HepG2 (cell line): ENCODE data around the gene SYCE1L. TPM values are rescaled to one million over a fixed set of nuclear protein-coding genes. Genes with fewer than 3 reads are reported as not detected.

Experiments
- ATAC-seq: fragments of 200-7000 bp; cut with Tn5 transposase; 3 replicates; pipeline ENCODE4 v1.9.1; 2020; ENCODE audit warnings: mild to moderate bottlenecking, moderate library complexity
- BruUV-seq: library from RNA; stranded (reverse); fragments of 400-500 nt; replicated peaks from 2 replicates; lab custom pipeline; 2021; lab: Mats Ljungman, UMichigan
- CTCF ChIA-PET: fragments of 300-600 bp; formaldehyde crosslinking; extraction: SDS; loops from one replicate; lab custom pipeline; 2021; ENCODE audit warnings: low total read pairs, inconsistent platforms, low intra/inter-chr PET ratio; lab: Yijun Ruan, JAX
- POLR2A ChIA-PET: fragments of 350-600 bp; sonication (Branson Sonifier 250); formaldehyde crosslinking; loops from one replicate; lab custom pipeline; 2020; ENCODE audit warnings: antibody characterized with exemption, inconsistent platforms; lab: Yijun Ruan, JAX
- DNase-seq: peaks from one replicate; pipeline ENCODE4 v3.0.0-alpha.2; 2015; ENCODE audit warnings: low spot score
- FAIRE-seq: peaks from 3 replicates; lab custom pipeline; 2011; peaks lifted over from hg19 to GRCh38; lab: Jason Lieb, UNC
- H2AFZ ChIP-seq: one replicate; pipeline ENCODE4 v1.6.1; 2011; ENCODE audit warnings: low read length, inconsistent platforms
- H3K27ac ChIP-seq: fragments of 300-600 bp; 3 replicates; pipeline ENCODE4 v1.8.0; 2011; ENCODE audit warnings: mixed run types, mild to moderate bottlenecking, mixed read lengths, low read length, inconsistent platforms; ENCODE audit not compliant: insufficient read depth; ENCODE audit errors: extremely low read length
- H3K27me3 ChIP-seq, 2 experiments: fragments of 200-600 bp in 1 of 2; 2 replicates in 1 of 2; 3 replicates in 1 of 2; pipeline versions ENCODE4 v1.6.0 to v1.8.0; 2011; ENCODE audit warnings: low read length in 2 of 2, mild to moderate bottlenecking in 2 of 2, moderate library complexity in 2 of 2, inconsistent platforms in 1 of 2; ENCODE audit not compliant: insufficient read depth in 2 of 2, control insufficient read depth in 1 of 2
- H3K36me3 ChIP-seq, 2 experiments: fragments of 200-600 bp in 1 of 2; replicated peaks in 1 of 2; 2 replicates in 1 of 2; 3 replicates in 1 of 2; pipeline versions ENCODE4 v1.5.1 to v1.8.0; 2011; ENCODE audit warnings: low read length in 2 of 2, inconsistent platforms in 1 of 2; ENCODE audit not compliant: insufficient read depth in 2 of 2, control insufficient read depth in 1 of 2
- H3K4me1 ChIP-seq: 2 replicates; pipeline ENCODE4 v1.5.1; 2012; ENCODE audit warnings: low read length, inconsistent platforms; ENCODE audit not compliant: insufficient read depth
- H3K4me2 ChIP-seq: 2 replicates; pipeline ENCODE4 v1.6.0; 2011; ENCODE audit warnings: low read depth, low read length, inconsistent platforms
- H3K4me3 ChIP-seq, 3 experiments: fragments of 200-600 bp in 1 of 3; sonication (generic), shearing (Covaris generic) in 1 of 3; replicated peaks in 1 of 3; 2 replicates each; pipeline ENCODE4 v1.5.1; 2011 to 2016; ENCODE audit warnings: low read length in 3 of 3, inconsistent platforms in 2 of 3, low read depth in 2 of 3, mild to moderate bottlenecking in 2 of 3, control low read depth in 1 of 3, mixed read lengths in 1 of 3; ENCODE audit not compliant: insufficient read depth in 1 of 3
- H3K79me2 ChIP-seq: one replicate; pipeline ENCODE4 v1.6.1; 2011; ENCODE audit warnings: low read length, inconsistent platforms; ENCODE audit not compliant: insufficient read depth
- H3K9ac ChIP-seq: 2 replicates; pipeline ENCODE4 v1.6.0; 2011; ENCODE audit warnings: mild to moderate bottlenecking, low read depth, low read length, inconsistent platforms; ENCODE audit not compliant: insufficient read depth
- H3K9me3 ChIP-seq: 2 replicates; pipeline ENCODE4 v1.5.1; 2012; ENCODE audit warnings: mild to moderate bottlenecking, low read length
- H4K20me1 ChIP-seq: 2 replicates; pipeline ENCODE4 v1.6.0; 2011; ENCODE audit warnings: inconsistent platforms, mild to moderate bottlenecking, low read length, moderate library complexity; ENCODE audit not compliant: insufficient read depth
- ATF1 ChIP-seq: IDR thresholded peaks from 2 replicates; pipeline ENCODE4 v1.6.1; 2016; ENCODE audit warnings: mild to moderate bottlenecking, control low read depth
- HNRNPL ChIP-seq: fragments of 200-400 bp; formaldehyde crosslinking; IDR thresholded peaks from 2 replicates; pipeline ENCODE4 v1.6.1; 2017; ENCODE audit warnings: mild to moderate bottlenecking, low read depth, low read length
- NR2C2 ChIP-seq: sonication (generic); formaldehyde crosslinking; IDR thresholded peaks from 2 replicates; pipeline ENCODE4 v1.4.0; 2020; ENCODE audit warnings: missing genetic modification reagents, mild to moderate bottlenecking, moderate library complexity, borderline replicate concordance
- SOX6 ChIP-seq, 2 experiments: fragments of 450-650 bp in 1 of 2; sonication (generic) in 1 of 2; formaldehyde crosslinking in 1 of 2; IDR thresholded peaks; 2 replicates each; pipeline versions ENCODE4 v1.4.0 to v1.6.1; 2017 to 2020; ENCODE audit warnings: antibody characterized with exemption in 1 of 2, mild to moderate bottlenecking in 1 of 2, missing genetic modification reagents in 1 of 2
- SP1 ChIP-seq, 2 experiments: fragments of 450-650 bp in 1 of 2; sonication (generic) in 1 of 2; formaldehyde crosslinking in 1 of 2; IDR thresholded peaks; 2 replicates each; pipeline versions ENCODE4 v1.4.0 to v1.6.1; 2016 to 2020; ENCODE audit warnings: missing genetic modification reagents in 1 of 2
- ZMYM4 ChIP-seq: sonication (generic); formaldehyde crosslinking; IDR thresholded peaks from 2 replicates; pipeline ENCODE4 v1.8.1; 2023; ENCODE audit warnings: mild to moderate bottlenecking, missing genetic modification reagents
- ZNF138 ChIP-seq: sonication (generic); formaldehyde crosslinking; IDR thresholded peaks from 2 replicates; pipeline ENCODE4 v1.5.0; 2020; ENCODE audit warnings: mild to moderate bottlenecking, low read depth, missing genetic modification reagents
- WGBS: methylation state at CpG from one replicate; pipeline ENCODE4 v1.1.6; 2017; ENCODE audit warnings: low lambda C conversion rate; 5-methylcytosine and 5-hydroxymethylcytosine counted together
- in situ Hi-C: cut with HindIII; loops from 2 replicates; pipeline ENCODE4 v1.10.0; 2017; ENCODE audit warnings: low pct_unique_long_range_greater_than_20kb; ENCODE audit not compliant: extremely low pct_ligation_motif_present
- intact Hi-C: fragments of 100-400 bp; cut with micrococcal nuclease; formaldehyde crosslinking; loops from one replicate; pipeline ENCODE4 v1.10.0; 2022; ENCODE audit not compliant: unreplicated experiment
- polyA plus RNA-seq, 8 experiments: library from polyadenylated mRNA; depleted of rRNA in 3 of 8; stranded (reverse) in 7 of 8; unstranded in 1 of 8; fragments of >200 nt; fragmentation: Illumina TruSeq in 4 of 8; extraction: Trizol in 4 of 8; gene quantifications; 2 replicates each; pipeline versions ENCODE4 v1.2.1 to v1.2.3, GENCODE V29; 2011 to 2016; ENCODE audit warnings: low read depth in 4 of 8, missing spikeins in 1 of 8, mixed read lengths in 1 of 8; ENCODE audit not compliant: insufficient read depth in 1 of 8
- total RNA-seq, 5 experiments: library from RNA; depleted of rRNA; stranded (reverse); fragments of >200 nt; fragmentation: Illumina TruSeq; extraction: Trizol; gene quantifications; 2 replicates each; pipeline ENCODE4 v1.2.3, GENCODE V29; 2016; ENCODE audit warnings: low read depth in 1 of 5
- TF ChIP-seq, protein P1 (sequence below): sonication (generic); formaldehyde crosslinking; IDR thresholded peaks from 2 replicates; pipeline ENCODE4 v1.4.0; 2020; ENCODE audit warnings: missing genetic modification reagents
- TF ChIP-seq, protein P2 (sequence below): sonication (generic); formaldehyde crosslinking; IDR thresholded peaks from 2 replicates; pipeline ENCODE4 v1.5.1; 2020; ENCODE audit warnings: mild to moderate bottlenecking, missing genetic modification reagents, borderline replicate concordance
- TF ChIP-seq, protein P3 (sequence below): IDR thresholded peaks from 2 replicates; pipeline ENCODE4 v1.6.1; 2016; ENCODE audit warnings: missing genetic modification reagents, missing compliant biosample characterization
- TF ChIP-seq, protein P4 (sequence below): fragments of 450-650 bp; IDR thresholded peaks from 2 replicates; pipeline ENCODE4 v1.6.1; 2017
- TF ChIP-seq, protein P5 (sequence below), 2 experiments: sonication (generic) in 1 of 2; formaldehyde crosslinking in 1 of 2; IDR thresholded peaks; 2 replicates each; pipeline versions ENCODE4 v1.4.0 to v1.6.1; 2016 to 2020; ENCODE audit warnings: borderline replicate concordance in 1 of 2, low read depth in 1 of 2, mild to moderate bottlenecking in 1 of 2, missing genetic modification reagents in 1 of 2

SYCE1L gene
- total and polyA plus RNA-seq, 2 of the 13 experiments (the other 11 are each of a cell fraction or from before 2014, with no cell fraction given): 0.22 TPM; not detected in 1

DNA sequence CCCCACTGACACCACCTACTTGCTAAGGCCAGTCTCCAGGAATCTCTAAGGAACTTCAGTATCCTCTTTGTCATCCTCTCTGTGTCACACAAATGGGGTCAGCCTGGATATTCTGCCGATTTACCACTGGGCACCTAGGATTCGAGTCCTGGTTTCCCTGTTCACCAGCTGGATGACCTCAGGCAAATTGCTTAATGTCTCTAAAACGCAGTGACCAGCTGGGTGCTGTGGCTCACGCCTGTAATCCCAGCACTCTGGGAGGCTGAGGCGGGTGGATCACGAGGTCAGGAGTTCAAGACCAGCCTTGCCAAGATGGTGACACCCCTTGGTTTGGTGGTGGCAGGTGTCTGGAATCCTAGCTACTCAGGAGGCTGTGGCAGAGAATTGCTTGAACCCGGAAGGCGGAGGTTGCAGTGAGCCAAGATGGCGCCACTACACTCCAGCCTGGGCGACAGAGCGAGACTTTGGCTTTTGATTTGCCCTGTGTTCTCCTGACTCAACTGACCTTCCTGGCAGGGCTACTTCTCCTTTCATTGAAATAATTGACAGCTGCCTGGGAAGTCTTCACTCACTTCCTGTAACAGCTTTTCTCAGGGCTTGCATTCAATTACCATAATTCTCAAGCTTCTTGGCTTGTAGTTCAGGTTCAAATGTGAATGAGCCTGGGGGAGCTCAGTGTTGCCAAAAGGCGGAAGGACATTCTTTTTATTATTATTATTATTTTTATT lies 15.4 kb downstream of the SYCE1L start (continued):
- TF ChIP-seq, protein P1, sequence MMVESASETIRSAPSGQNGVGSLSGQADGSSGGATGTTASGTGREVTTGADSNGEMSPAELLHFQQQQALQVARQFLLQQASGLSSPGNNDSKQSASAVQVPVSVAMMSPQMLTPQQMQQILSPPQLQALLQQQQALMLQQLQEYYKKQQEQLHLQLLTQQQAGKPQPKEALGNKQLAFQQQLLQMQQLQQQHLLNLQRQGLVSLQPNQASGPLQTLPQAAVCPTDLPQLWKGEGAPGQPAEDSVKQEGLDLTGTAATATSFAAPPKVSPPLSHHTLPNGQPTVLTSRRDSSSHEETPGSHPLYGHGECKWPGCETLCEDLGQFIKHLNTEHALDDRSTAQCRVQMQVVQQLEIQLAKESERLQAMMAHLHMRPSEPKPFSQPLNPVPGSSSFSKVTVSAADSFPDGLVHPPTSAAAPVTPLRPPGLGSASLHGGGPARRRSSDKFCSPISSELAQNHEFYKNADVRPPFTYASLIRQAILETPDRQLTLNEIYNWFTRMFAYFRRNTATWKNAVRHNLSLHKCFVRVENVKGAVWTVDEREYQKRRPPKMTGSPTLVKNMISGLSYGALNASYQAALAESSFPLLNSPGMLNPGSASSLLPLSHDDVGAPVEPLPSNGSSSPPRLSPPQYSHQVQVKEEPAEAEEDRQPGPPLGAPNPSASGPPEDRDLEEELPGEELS: no peak
- no peak for TF ChIP-seq ZNF138 (CRISPR knock-in tag)

DNA sequence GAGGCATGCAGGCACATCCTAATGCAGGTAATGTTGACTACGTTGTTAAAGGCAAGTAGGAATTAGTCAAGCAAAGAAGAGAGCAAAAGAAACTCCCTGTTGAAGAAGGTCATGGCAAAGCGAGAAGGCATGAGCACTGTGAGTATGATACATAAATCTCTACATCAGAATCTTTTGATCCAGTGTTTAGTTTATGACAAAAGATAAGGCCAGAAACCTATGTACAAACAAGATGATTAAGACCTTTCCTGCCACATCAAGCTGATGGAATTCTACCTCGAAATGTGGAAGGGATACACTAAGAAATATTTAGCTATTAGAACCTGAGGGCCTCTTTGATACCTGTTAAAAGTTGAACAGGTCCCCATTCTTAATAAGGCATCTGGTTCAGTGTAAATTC lies 20.2 kb downstream of the SYCE1L start:
- intact Hi-C loops (no loop called here), in situ Hi-C loops (no loop called here)
- no peak overlapping the region for H3K27ac ChIP-seq
- H3K9me3 ChIP-seq: no peaks in the 10 kb centered on the region
- ChIA-PET CTCF (no interaction called here), POLR2A (no interaction called here)
- no peaks in the 10 kb centered on the region for H3K36me3 ChIP-seq
- no peak overlapping the region for H2AFZ ChIP-seq
- ATAC-seq (no peak), DNase-seq (no peak), FAIRE-seq (no peak)
- no peak overlapping the region for H3K9ac ChIP-seq
- no peak overlapping the region for H3K4me2 ChIP-seq
- no peak overlapping the region for H3K4me3 ChIP-seq
- H3K4me1 ChIP-seq: no peaks in the 10 kb centered on the region
- H3K79me2 ChIP-seq: no peaks in the 10 kb centered on the region
- no peaks in the 10 kb centered on the region for H3K27me3 ChIP-seq
- no TSS peak for BruUV-seq
- H4K20me1 ChIP-seq: no peaks in the 10 kb centered on the region
- 6% methylated on average over 3 of the region's 3 CpGs for WGBS
- TF ChIP-seq, protein P2, sequence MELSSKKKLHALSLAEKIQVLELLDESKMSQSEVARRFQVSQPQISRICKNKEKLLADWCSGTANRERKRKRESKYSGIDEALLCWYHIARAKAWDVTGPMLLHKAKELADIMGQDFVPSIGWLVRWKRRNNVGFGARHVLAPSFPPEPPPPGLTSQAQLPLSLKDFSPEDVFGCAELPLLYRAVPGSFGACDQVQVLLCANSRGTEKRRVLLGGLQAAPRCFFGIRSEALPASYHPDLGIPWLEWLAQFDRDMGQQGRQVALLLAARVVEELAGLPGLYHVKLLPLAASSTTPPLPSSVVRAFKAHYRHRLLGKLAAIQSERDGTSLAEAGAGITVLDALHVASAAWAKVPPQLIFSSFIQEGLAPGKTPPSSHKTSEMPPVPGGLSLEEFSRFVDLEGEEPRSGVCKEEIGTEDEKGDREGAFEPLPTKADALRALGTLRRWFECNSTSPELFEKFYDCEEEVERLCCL: no peak
- TF ChIP-seq ZMYM4 (CRISPR knock-in tag): no peak
- no peak for TF ChIP-seq NR2C2
- TF ChIP-seq ATF1: no peak
- no peak for TF ChIP-seq SOX6 (IDR thresholded peaks at IDR 0.05)
- TF ChIP-seq SOX6 (CRISPR knock-in tag; IDR thresholded peaks at IDR 0.05): no peak
- TF ChIP-seq, protein P3, sequence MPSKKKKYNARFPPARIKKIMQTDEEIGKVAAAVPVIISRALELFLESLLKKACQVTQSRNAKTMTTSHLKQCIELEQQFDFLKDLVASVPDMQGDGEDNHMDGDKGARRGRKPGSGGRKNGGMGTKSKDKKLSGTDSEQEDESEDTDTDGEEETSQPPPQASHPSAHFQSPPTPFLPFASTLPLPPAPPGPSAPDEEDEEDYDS: no peak
- TF ChIP-seq, protein P4, sequence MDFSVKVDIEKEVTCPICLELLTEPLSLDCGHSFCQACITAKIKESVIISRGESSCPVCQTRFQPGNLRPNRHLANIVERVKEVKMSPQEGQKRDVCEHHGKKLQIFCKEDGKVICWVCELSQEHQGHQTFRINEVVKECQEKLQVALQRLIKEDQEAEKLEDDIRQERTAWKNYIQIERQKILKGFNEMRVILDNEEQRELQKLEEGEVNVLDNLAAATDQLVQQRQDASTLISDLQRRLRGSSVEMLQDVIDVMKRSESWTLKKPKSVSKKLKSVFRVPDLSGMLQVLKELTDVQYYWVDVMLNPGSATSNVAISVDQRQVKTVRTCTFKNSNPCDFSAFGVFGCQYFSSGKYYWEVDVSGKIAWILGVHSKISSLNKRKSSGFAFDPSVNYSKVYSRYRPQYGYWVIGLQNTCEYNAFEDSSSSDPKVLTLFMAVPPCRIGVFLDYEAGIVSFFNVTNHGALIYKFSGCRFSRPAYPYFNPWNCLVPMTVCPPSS: no peak
- no peak for TF ChIP-seq HNRNPL
- TF ChIP-seq, protein P5, sequence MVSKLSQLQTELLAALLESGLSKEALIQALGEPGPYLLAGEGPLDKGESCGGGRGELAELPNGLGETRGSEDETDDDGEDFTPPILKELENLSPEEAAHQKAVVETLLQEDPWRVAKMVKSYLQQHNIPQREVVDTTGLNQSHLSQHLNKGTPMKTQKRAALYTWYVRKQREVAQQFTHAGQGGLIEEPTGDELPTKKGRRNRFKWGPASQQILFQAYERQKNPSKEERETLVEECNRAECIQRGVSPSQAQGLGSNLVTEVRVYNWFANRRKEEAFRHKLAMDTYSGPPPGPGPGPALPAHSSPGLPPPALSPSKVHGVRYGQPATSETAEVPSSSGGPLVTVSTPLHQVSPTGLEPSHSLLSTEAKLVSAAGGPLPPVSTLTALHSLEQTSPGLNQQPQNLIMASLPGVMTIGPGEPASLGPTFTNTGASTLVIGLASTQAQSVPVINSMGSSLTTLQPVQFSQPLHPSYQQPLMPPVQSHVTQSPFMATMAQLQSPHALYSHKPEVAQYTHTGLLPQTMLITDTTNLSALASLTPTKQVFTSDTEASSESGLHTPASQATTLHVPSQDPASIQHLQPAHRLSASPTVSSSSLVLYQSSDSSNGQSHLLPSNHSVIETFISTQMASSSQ (IDR thresholded peaks at IDR 0.05; ENCODE audit: low read depth): no peak
- TF ChIP-seq, protein P5 (CRISPR knock-in tag; IDR thresholded peaks at IDR 0.05; ENCODE audit: borderline replicate concordance): no peak
- no peak for TF ChIP-seq SP1 (IDR thresholded peaks at IDR 0.05)
- TF ChIP-seq SP1 (CRISPR knock-in tag; IDR thresholded peaks at IDR 0.05): no peak
